Esophagus (tissue), 2 donors: Measurements from ENCODE around the gene UXS1. TPM values are rescaled to one million over a fixed set of nuclear protein-coding genes. Genes with fewer than 3 reads are reported as not detected.

Experiments used
- H3K27ac ChIP-seq, 2 donors: one replicate each; pipeline ENCODE4 v1.5.1; 2013; ENCODE audit warnings: low read depth in 2 of 2, mild to moderate bottlenecking in 2 of 2, inconsistent platforms in 1 of 2, low read length in 1 of 2, moderate library complexity in 1 of 2
- H3K27me3 ChIP-seq, 2 donors: one replicate each; pipeline ENCODE4 v1.6.1; 2013; ENCODE audit warnings: low read length in 2 of 2, control low read depth in 1 of 2, mild to moderate bottlenecking in 1 of 2; ENCODE audit not compliant: insufficient read depth in 2 of 2, control insufficient read depth in 1 of 2
- H3K36me3 ChIP-seq, 2 donors: one replicate each; pipeline ENCODE4 v1.6.1; 2013; ENCODE audit warnings: low read length in 1 of 2; ENCODE audit not compliant: control insufficient read depth in 2 of 2, insufficient read depth in 2 of 2
- H3K4me1 ChIP-seq, 2 donors: one replicate each; pipeline ENCODE4 v1.6.1; 2013; ENCODE audit warnings: low read length in 1 of 2; ENCODE audit not compliant: control insufficient read depth in 2 of 2, insufficient read depth in 2 of 2
- H3K4me3 ChIP-seq, 2 donors: one replicate each; pipeline ENCODE4 v1.5.1; 2013; ENCODE audit warnings: low read length in 2 of 2, mild to moderate bottlenecking in 2 of 2, low read depth in 1 of 2, moderate library complexity in 1 of 2
- H3K9me3 ChIP-seq, 2 donors: one replicate each; pipeline ENCODE4 v1.6.1; 2013; ENCODE audit warnings: mild to moderate bottlenecking in 2 of 2, low read depth in 1 of 2, low read length in 1 of 2, moderate library complexity in 1 of 2; ENCODE audit not compliant: control insufficient read depth in 2 of 2, insufficient read depth in 1 of 2
- WGBS, 2 donors: extraction: QIAGEN DNeasy Blood & Tissue Kit; methylation state at CpG; one replicate each; pipeline ENCODE4 v1.1.7; 2013; 5-methylcytosine and 5-hydroxymethylcytosine counted together
- polyA plus RNA-seq, 2 donors: library from polyadenylated mRNA; stranded (reverse); fragments of 200-250 nt; gene quantifications; one replicate each; pipeline ENCODE4 v1.2.3, GENCODE V29; 2013
- donor health status: healthy with polysubstance abuse.
- donor health status: Bipolar disorder and iron deficiency.

The UXS1 gene
- polyA plus RNA-seq, 2 donors, result 12.0 to 16.5 TPM

GRCh38 chr2:106180602-106181001, 13.5 kb downstream of the UXS1 start:
- Histone ChIP-seq H3K9me3 (no peaks in the 10 kb centered on the region), H3K4me1 (peaks cover 4 to 6% of the 10 kb centered on the region in 2 donors), H3K27me3 (no peaks in the 10 kb centered on the region), H3K4me3 (no peak overlapping the region), H3K36me3 (no peaks in the 10 kb centered on the region), H3K27ac (no peak overlapping the region)
- 85 to 94% methylated on average over 5 of the region's 5 CpGs for WGBS, 2 donors

DNA sequence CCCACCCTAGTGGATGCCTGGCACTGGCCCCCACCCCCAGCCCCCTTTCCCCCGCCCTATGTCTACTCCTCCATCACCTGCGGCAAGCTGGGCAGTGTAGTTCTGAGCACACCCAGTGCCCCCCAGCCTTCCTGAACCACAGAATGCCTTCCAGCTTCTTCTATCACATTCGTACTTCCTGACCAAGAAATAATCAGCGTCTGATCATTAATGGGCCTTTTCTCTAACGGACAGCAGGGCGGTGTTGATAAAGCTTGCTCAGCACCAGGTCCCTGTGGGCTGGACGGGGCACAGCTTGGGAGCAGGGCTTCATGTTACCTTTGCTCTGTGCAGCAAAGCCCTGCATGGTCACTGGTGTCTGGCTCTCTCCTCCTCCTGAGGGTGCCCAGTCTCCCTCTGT, 15.4 kb downstream of the UXS1 start:
- WGBS, 2 donors, result 92 to 95% methylated on average over 7 of the region's 7 CpGs
- Histone ChIP-seq H3K4me1 (peaks cover 4 to 6% of the 10 kb centered on the region in 2 donors), H3K27me3 (no peaks in the 10 kb centered on the region)

DNA sequence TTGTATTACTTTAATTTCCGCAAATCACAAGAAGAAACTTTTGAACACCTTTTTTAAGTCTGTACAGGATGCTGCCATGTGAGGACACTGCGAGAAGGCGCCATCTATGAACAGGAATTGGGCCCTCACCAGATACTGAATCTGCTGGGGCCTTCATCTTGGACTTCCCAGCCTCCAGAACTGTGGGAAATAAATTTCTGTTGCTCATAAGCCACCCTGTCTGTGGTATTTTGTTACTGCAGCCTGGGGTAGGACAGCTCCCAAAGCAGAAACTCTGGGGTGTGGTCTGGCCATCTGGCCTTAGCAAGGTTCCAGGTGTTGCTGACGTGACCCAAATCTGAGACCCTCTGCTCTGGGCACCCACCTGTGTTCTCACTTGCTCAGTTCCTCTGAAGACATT, 16.5 kb downstream of the UXS1 start:
- 98% methylated on average over 4 of the region's 4 CpGs for WGBS, 2 donors
- Histone ChIP-seq H3K36me3 (no peaks in the 10 kb centered on the region), H3K9me3 (no peaks in the 10 kb centered on the region), H3K27me3 (no peaks in the 10 kb centered on the region), H3K4me3 (no peak overlapping the region), H3K4me1 (peaks cover 3 to 6% of the 10 kb centered on the region in 2 donors), H3K27ac (no peak overlapping the region)

More for the DNA sequence above, 15.4 kb downstream of the UXS1 start:
- no peaks in the 10 kb centered on the region for H3K36me3 ChIP-seq
- no peak overlapping the region for H3K27ac ChIP-seq
- H3K4me3 ChIP-seq, result no peak overlapping the region
- H3K9me3 ChIP-seq, result no peaks in the 10 kb centered on the region

DNA sequence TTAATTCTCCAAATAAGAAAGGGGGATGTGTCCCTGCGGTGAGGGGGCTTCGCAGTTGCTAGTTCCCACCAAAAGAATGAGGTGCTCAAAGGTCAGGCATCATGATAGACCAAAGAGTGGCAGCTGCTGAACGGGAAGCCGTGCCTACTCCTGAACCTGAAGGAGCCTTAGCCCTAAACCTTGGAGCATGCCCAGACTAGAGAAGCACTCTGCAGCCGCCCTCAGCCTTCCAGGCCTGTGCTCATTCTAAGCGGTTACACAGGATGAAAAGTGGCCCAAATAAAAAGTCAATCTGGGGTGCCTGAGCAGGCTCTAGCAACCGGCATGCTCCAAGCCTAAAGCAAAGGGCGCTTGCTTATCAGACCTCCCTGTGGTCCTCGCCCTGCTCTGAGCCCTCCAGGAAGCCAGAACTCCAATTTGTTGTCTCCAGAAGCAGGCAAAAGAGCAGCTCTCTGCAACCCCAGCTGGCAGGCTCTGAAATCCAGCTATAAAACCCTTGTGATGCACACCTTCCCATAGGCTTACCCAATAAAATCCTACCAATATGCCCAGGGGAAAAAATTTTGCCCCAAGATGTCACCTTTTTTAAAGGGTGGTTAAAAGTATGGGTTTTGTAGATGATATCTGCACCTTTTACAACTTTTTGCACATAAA, 17.5 kb downstream of the UXS1 start:
- Histone ChIP-seq H3K36me3 (no peaks in the 10 kb centered on the region), H3K27ac (no peak overlapping the region), H3K9me3 (no peaks in the 10 kb centered on the region), H3K27me3 (no peaks in the 10 kb centered on the region), H3K4me3 (no peak overlapping the region), H3K4me1 (peaks cover 2 to 4% of the 10 kb centered on the region in 2 donors)
- 71 to 72% methylated on average over 9 of the region's 9 CpGs for WGBS, 2 donors

- no peaks in the 10 kb centered on the region for H3K36me3 ChIP-seq
- no peaks in the 10 kb centered on the region for H3K9me3 ChIP-seq
- H3K27me3 ChIP-seq, result no peaks in the 10 kb centered on the region
- WGBS, 2 donors, result 87 to 89% methylated on average over 7 of the region's 7 CpGs
- peaks cover 2 to 4% of the 10 kb centered on the region in 2 donors for H3K4me1 ChIP-seq
- H3K27ac ChIP-seq, result no peak overlapping the region
- H3K4me3 ChIP-seq, result no peak overlapping the region
Observed at GRCh38 chr2:106175086-106175850, 18.8 kb downstream of the UXS1 start.

DNA sequence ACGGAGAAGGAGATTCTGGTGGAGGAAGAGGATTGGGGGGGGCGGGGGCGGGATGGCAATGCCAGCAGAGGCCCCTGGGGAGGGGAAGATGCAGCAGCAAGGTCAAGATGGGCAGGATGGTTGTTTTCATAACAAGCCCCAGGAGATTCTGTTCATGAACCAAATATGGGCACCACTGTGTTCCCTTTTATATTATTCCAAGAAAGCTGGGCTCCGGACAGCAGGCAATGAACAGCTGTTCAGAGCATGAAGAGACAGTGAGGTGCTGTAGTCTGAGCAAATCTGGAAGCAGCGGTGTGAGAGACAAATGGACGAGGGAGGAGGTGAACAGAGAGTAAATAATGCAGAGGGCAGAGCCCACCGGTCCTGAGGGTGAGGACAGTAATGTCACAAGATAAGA, 20.0 kb downstream of the UXS1 start:
- H3K27ac ChIP-seq, result no peak overlapping the region
- no peaks in the 10 kb centered on the region for H3K27me3 ChIP-seq
- no peak overlapping the region for H3K4me3 ChIP-seq
- H3K9me3 ChIP-seq, result no peaks in the 10 kb centered on the region
- 81 to 82% methylated on average over 7 of the region's 7 CpGs for WGBS, 2 donors
- peaks cover 2 to 4% of the 10 kb centered on the region in 2 donors for H3K4me1 ChIP-seq
- no peaks in the 10 kb centered on the region for H3K36me3 ChIP-seq

DNA sequence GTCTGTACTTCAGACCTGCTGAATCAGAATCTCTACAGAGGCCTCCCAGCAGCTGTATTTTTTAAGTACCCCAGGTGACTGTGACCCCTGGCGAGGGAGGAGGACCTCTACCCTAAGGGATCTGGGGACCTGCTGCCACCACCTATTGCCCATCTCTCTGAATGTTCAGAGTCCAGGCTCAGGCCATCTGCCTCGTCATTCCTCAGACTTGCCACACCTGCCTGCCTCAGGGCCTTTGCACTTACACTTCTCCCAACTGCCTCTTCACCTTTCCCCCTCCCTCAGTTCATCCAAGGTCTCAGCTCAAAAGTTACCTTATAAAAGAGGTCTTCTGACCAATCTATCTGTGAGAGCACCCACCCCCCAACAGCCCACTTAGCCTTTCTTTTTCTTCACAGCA, 21.5 kb downstream of the UXS1 start:
- Histone ChIP-seq H3K4me3 (no peak overlapping the region), H3K4me1 (no peaks in the 10 kb centered on the region), H3K27me3 (no peaks in the 10 kb centered on the region), H3K36me3 (no peaks in the 10 kb centered on the region), H3K27ac (no peak overlapping the region), H3K9me3 (no peaks in the 10 kb centered on the region)
- WGBS, 2 donors, result 93 to 95% methylated on average over 2 of the region's 2 CpGs

GRCh38 chr2:106168657-106169056, 25.4 kb downstream of the UXS1 start:
- no peaks in the 10 kb centered on the region for H3K27me3 ChIP-seq
- WGBS, 2 donors, result 77 to 83% methylated on average over 2 of the region's 2 CpGs

GRCh38 chr2:106167067-106167466, 27.0 kb downstream of the UXS1 start:
- Histone ChIP-seq H3K4me1 (no peaks in the 10 kb centered on the region), H3K4me3 (no peak overlapping the region), H3K9me3 (no peaks in the 10 kb centered on the region), H3K36me3 (no peaks in the 10 kb centered on the region), H3K27me3 (no peaks in the 10 kb centered on the region), H3K27ac (no peak overlapping the region)
- WGBS, 2 donors, result 91 to 92% methylated on average over 5 of the region's 5 CpGs

More at GRCh38 chr2:106168657-106169056, 25.4 kb downstream of the UXS1 start:
- Histone ChIP-seq H3K4me1 (no peaks in the 10 kb centered on the region), H3K27ac (no peak overlapping the region), H3K9me3 (no peaks in the 10 kb centered on the region), H3K4me3 (no peak overlapping the region), H3K36me3 (no peaks in the 10 kb centered on the region)

DNA sequence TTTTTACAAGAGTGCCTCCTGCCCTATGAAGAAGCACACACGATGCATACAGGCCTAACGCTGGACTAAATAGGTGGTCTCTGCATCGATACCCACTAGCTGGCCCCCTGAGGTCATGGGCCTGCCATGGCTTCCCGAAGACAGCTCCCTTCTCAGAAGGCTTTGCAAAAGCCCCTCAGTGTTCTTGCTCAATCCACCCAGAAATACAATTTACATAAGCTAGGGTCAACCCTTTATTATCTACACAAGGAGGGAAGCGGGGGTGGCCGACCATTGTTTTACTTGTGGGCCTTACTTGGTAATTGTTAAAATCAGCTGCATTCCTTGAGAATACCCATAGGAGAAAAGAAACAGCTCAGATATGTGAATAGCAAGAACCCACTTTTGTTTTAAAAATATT, 28.5 kb downstream of the UXS1 start:
- H3K36me3 ChIP-seq, result no peaks in the 10 kb centered on the region
- no peaks in the 10 kb centered on the region for H3K9me3 ChIP-seq
- H3K4me1 ChIP-seq, result no peaks in the 10 kb centered on the region
- no peak overlapping the region for H3K27ac ChIP-seq
- H3K4me3 ChIP-seq, result no peak overlapping the region
- no peaks in the 10 kb centered on the region for H3K27me3 ChIP-seq
- 72 to 76% methylated on average over 6 of the region's 6 CpGs for WGBS, 2 donors
